CD4-positive, alpha-beta T cell treated with Interleukin-10 for 1 hour (primary cell): ENCODE data around the gene MACROD2.

Experiments used
- DNase-seq: peaks from one replicate; pipeline ENCODE4 v3.0.0-alpha.2; 2020

Gene MACROD2

DNA sequence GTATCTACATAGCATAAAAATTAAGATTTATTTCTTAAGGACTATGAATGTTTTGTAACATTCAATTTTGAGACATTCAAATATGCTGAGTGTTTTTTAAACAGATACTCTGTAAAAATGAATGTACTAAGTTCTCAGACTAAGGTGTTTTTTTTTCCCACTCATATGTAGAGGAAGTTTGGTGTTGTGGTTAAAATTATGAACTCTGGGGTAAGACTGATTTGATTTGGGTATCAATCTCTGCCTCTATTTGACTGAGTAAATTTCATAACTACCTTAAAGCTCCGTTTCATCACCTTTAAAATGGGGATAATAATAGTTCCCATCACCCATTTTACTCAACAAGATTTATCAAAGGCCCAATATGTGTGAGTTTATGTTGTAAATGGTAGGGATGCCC lies 728.7 kb downstream of the MACROD2 start:
- DNase-seq: no peak

DNA sequence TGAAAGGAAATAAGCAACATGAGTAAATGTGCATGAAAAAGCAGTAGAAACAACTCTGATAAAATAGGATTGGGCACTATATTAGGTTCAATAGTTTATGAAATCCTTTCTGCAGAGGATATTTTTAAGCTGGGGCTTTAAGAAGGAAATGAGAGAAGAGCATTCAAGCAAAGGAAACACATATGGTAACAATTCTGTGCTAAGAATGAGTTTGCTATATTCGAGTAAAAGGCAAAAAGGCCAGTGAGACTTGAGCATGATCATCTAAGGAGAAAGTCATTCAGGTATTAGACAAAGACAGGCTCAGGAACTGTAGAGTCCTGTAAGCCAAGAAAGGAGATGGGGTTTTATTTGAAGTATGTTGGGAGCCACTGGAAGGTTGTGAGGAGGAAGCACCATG lies 729.2 kb downstream of the MACROD2 start:
- no peak for DNase-seq

DNA sequence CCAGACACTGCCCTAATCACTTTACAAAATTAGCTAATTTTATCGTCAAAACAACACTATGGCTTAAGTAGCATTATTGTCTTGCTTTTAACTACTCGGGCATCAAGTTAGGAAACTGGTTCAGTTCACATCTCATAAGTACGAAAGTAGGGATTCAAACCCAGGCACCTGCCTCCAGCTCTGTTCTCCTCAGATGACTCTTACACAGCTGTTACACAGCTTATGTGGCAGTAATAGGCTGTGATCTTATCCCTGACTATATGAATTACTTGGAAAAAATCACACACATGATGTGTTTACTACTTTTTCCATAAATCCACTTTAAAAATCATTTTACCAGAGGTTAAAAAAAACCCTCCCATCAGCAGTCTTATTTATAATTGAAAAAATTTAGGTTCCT lies 731.3 kb downstream of the MACROD2 start:
- DNase-seq: no peak

DNA sequence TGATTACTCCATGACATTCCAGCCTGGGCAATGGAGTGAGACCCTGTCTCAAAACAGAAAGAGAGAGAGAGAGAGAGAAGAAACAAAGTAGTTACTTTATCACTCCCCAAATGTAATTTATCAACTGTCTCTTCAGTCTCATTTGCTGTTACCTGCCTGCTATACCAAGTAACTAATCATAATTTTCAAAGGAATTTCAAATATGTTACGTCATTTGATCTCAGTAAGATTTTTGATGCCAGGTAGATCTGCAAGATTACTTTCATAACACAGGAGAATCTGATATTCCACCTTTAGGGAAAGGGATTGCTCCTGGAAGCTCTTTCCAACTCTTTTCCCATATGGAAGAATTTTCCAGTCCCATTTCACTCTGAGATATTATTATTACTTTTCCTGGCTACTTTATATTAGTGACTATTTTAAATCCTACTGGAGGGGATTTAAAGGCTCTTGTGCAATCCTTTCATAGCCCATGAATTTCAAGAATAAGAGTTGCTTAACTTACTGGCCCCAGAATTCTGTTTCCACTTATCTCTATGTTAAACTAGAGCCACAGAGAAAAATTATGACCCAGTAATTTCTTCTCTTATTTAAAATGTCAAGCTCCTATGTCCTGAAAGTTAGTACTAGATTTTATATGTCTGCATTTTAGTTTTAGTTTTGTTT lies 732.3 kb downstream of the MACROD2 start:
- DNase-seq: no peak

DNA sequence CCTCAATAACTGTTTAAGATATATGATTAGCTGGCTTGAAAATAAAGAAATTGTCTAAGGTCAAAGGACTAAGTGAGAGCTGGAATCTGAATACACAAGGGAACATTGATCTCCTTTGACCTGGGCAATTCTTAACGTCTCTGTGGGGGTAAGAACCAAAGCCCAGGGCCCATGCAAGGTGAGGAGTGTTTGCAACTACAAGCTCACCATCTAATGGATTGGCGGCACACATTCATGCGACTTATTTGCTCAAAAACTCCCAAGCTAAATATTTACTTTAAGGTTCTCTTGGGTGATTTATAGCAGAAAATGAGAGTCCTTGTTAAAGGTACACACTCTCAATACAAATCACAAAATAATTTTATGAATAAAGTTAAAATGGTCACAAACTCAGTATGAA lies 734.1 kb downstream of the MACROD2 start:
- DNase-seq: no peak

DNA sequence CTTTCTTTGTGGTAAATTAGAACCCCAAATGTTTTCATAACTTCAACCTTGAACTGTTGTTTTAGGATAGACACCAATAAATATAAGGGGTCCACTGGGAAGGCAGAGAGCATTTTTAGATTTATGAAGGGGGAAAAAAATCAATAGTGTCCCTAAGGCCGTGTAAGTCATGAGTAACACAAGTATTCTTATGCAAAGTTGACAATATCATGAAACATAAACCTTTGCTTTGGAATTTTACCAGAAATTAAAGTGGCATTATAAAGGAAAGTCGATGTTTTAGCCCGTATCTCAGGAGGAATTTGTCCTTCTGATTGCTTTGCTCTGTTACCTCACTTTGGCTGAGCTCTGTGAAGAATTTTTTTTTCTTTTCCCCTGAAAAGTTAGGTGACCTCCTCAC lies 737.0 kb downstream of the MACROD2 start:
- DNase-seq: no peak

DNA sequence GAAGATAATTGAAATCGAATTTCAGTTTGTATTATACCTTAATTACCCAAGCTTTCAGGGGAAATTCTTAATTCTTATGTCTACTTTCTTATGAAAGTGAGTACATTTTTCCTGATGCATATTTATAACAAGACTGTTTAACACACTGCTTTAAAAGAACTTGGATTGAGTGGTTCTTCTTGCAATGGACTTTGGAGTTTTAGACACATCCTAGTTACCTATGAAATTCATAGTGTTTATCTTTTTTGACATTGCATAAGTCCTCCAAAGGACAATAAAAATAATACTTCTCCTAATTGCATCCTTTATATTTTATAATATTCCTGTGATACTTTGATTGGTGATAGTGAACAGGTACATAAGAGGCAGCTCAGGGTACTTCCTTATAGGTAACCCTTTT lies 737.7 kb downstream of the MACROD2 start:
- no peak for DNase-seq

DNA sequence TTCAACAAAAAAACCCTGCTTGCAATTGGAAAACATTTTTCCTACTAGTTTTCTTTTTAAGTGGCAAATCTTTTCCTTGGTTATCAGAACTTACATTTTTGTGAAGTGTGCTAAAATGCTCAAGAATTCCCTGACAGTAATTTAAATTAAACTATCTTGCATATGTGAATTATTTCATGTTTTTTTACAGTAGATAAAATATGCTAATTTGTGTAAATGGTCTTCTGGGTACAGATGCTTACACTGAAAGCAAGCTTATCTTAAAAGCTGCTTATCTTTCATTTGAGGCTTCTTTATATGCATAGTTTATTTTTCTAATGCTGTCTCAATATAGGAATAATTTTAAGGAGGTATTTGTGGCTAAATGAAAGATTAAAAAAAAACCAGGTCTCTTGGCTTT lies 745.1 kb downstream of the MACROD2 start:
- no peak for DNase-seq

DNA sequence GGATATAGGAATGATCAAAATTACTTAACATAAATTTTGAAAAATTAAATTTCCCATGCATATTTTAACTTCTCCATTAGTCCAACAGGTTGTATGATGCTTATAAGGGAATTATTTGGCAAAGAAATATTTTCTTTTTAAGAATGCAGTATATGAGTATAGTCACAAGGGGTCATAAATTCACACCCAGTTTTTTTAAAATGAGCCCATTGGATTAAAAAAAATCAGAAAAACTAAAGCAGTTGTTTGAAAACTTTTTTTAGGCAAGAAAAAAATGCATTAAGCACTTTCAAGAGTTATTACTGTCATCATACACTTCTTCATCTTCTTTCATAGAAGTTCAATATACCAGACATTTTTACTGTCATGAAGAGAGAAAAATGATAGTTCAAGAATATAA lies 746.3 kb downstream of the MACROD2 start:
- no peak for DNase-seq

DNA sequence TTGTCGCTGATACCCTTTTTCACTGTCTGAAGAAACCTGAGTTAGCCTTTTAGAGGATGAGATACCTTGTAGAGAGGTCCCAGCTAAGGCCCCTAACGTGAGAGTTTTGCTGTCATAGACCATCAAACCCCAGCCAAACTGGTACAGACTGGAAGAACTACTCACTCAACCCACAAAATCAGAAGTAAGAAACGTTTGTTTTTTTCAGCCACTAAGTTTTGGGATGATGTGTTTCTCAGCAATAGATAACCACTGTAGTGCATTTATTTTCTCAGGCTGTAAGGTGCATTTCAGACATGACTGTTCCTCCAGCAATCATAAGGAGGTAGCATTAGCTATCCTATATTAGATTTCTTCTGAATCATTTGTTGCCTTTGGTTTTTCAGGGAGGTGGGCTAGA lies 749.4 kb downstream of the MACROD2 start:
- no peak for DNase-seq

DNA sequence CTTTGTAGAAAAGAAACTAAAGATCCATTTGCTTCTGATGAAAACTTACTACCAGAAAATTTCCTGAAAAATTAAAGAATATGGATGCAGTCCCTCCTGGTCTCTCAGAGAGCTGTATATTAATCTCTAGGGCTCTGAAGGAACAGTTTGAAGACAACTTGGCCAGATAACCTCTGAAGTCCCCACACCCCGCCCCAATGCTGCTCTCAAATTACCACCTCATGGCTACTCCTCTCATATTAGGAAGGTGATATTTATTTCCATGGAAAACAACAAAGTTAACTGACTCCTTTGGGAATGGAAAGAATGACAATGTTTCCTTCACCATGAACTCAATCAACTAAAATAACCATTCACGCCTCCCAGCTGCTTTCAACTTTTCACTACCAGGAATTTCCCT lies 750.5 kb downstream of the MACROD2 start:
- no peak for DNase-seq

DNA sequence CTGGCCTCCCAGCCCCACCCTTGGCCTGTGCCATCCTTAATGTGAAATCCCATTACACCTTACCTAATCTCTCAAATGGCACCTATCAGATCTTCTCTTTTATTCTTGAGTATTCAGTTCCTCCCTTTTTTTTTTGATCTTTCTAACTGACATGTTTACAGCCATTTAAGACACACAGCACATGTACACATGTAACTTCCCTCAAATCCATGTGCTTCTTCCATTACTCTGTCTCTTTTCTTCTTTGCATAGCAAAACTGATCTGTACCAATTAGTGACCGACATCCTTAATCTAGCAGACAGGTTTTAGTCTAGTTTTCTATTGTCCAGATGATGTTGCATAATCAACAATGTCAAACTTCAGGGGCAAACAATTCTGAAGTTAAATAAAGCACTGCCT lies 755.9 kb downstream of the MACROD2 start:
- no peak for DNase-seq

DNA sequence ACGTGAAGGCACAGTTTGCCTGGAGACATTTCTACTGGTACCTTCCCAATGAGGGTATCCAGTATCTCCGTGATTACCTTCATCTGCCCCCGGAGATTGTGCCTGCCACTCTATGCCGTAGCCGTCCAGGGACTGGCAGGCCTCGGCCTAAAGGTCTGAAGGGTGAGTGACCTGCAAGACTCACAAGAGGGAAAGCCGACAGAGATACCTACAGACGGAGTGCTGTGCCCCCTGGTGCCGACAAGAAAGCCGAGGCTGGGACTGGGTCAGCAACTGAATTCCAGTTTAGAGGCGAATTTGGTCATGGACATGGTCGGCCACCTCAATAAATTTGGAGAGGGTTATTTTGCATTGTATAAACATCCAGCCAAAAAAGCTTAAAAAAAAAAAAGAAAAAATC lies 762.4 kb downstream of the MACROD2 start:
- no peak for DNase-seq

DNA sequence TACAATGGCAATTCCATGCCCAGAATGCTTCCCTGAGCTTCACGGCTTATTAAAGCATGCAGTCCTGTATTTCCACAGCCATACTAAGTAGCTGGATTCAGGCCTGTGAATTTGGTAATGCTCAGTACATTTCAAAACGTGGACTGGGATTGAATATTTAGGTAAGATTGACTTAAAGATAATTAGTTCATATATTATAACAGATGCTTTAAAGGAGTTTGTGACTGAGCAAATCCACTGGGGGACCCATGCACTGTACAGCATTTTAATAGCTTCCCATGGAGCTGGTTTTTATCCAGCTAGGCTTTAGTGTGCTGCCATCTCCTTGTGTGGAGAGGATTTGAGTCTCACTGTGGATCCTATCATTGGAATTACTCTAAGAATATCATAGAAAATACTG lies 763.0 kb downstream of the MACROD2 start:
- no peak for DNase-seq

DNA sequence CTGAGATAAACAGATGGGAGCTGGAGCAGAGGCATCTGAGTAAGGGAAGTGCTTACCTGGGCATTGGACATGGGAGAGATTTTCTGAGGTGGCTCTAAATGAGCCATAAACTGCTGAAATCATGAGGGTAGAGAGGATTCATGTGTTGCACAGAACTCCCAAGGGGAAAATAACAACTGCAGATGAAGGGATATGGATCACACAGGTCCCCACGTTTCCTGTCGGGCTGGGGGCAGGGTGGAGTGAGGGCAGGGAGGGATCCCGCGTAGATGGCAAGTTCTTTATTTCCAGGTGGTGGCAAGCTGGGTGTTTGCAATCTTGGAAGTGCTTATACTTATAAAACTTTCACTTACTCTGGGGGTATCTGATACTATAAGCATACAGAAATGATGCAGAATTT lies 764.7 kb downstream of the MACROD2 start:
- no peak for DNase-seq

DNA sequence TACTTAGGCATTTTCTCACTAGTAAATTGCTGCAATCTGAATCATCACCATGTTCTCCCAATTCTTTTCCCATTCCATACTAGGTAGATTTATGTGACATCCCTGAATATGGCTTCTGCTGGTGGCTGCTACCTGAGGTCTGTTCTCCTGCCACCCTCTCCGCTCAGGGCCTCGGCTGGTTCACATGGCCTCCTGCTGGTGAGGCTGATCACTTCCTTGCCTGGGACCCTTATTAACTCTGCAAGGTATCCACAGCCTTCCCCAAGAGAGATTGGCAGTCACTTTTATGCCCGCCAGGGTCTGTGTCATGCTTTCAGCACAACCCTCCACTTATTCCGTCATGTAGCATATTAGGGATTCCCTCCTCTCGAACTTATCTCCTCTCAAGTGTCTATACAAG lies 766.6 kb downstream of the MACROD2 start:
- DNase-seq: no peak

DNA sequence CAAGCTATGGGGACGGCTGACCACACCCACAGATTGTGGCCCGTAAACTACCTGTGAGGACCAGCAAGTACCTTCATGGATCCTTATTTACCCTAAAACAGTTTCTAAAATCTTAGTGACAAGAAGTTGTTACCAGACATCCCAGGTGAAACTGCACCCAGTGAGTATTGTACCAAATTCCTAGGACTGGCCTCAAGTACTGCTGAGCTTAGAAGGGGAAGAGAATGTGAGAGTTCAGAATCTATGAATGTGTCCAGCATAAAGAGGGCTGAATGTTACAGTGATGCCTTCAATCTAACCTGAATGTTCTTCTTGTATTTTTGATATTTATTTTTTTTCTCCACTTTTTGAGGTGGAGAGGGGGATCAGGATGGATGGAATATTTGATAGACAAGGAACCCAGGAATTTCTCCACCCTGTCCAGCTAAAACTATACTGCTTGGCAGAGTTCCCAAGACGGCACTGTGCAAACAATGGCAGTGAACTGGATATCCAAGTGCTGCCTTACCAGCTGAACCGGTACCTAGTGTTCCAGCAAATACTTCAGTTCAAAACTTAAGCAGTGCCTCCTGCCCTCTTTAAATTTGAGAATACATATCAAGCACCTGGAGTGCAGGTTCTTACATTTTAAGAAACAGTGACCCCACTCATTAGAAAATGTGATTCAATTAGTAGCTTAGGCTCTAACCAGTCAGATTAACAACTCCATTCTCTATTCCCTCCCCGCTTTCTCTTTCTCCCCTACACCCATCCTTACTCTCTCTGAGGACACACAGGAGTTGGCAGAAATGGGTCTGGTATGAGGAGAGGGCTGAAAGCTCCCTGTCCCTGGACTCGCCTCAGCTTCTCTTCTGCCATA lies 769.4 kb downstream of the MACROD2 start:
- DNase-seq: no peak

DNA sequence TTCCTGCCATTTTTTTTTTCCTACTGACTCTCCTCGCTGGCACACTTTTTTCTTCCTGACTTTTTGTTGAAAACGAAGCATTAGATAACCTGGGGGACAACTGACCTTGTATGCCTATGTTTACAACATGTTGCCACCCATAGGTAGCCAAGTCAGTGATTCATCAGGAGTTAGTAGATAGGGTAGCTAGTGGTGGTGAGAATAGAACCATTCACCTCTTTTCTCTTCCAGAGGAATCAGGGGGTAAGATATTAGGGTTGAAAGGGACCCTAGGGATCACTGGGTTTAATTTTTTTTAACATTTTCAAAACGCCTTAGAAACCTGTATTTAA lies 770.0 kb downstream of the MACROD2 start:
- no peak for DNase-seq

DNA sequence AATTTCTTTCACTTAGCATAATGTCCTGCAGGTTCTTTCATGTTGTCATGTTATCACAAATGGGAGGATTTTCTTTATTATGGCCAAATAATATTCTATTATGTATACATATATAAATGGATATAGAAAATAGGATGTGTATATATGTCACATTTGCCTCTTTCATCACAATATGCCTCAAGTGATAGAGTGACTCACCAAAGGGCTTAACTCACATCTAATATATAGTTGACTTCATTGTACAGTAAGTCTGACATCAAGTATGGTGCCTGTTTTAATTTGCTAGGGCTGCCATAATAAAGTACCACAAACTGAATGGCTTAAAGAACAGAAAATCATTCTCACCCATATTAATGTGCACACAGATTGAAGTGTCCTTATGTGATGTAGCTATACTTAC lies 778.2 kb downstream of the MACROD2 start:
- no peak for DNase-seq

DNA sequence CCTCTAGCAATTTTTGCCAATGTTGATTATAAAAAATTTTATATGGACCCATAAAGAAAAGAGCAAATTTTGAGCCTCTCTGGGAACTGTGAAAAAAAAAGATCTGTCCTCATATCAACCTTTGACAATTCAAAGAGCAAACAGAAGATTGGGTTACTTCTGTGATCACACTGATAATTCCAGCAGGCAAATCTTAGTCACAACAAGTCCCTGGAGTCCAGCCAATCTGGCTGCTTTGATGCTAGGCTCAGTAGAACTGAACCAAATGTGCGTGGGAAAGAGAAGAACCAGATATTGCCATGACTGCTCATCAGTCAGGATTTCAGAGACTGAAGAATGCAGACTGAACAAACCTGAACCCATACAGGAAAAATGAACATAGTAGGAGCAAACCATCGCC lies 780.5 kb downstream of the MACROD2 start:
- DNase-seq: no peak

DNA sequence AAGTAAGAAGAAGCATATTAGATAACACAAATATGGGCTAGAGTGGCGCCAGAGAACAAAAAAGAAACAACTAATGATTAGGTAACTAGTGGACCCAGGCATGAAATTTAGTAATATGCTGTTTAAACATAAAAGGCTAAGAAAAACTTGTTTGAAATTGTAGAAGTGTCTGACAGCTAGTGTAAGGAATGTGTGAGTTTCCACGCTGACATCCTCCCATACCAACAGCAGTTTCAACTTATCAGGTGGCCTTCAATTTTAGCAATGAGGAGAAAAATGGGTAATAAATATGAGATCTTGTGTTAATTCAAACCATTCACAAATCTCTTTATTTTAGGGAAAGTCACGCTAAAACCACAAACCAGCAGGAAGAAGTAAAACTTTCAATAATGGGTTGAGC lies 782.3 kb downstream of the MACROD2 start:
- no peak for DNase-seq

DNA sequence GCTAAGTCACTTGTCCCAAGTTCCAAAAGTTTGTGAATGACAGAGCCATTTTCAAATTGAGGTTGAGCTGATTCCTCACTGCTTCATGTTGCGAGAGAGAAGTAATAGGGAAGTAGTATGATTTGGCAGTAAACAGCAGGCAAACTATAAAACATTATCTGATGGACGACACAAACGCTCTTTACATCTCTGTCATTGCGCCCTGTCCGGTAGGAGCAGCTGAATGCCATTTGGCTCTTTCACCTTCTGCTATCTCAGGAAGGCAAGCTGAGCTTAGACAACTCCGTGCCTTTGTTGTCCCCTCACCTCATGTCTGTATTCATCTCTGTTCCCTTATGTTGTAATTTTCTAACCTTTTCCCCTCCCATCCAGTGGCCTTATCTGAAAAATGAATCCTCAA lies 782.8 kb downstream of the MACROD2 start:
- DNase-seq: no peak

DNA sequence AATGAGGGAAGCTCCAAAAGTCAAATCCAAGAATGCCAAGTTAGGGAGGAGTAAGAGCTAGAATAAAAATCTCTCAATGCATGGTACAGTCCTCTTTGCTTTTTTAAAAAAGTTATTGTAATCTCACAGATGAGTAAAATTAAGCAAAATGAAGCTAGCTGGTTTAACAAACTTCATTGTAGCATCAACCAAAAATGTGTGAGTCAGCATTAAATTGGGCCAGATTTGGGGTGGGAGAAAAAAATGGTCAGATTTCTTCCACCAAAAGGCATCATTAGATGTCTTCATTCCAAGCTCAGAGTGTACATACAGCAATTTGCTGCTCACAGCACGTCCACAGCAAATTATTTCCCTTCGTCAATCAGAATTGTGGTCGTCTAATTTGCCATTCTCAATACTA lies 783.6 kb downstream of the MACROD2 start:
- no peak for DNase-seq

DNA sequence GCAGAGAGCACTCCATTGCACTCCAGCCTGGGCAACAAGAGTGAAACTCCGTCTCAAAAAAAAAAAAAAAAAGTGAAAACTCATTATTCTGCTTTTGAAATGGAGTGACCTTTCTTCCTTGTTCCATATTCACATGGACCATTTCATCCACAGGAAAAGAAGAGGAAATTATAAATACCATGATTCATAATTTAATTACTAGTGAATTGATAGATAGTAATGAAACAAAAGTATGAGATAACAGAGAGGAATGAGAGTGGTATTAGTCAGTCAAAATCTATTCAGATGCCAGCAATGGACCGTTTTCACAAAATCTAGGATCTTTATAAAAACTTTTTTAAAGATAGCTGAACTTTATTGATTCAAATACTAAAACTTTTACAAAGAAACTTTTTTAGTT lies 785.2 kb downstream of the MACROD2 start:
- DNase-seq: no peak

DNA sequence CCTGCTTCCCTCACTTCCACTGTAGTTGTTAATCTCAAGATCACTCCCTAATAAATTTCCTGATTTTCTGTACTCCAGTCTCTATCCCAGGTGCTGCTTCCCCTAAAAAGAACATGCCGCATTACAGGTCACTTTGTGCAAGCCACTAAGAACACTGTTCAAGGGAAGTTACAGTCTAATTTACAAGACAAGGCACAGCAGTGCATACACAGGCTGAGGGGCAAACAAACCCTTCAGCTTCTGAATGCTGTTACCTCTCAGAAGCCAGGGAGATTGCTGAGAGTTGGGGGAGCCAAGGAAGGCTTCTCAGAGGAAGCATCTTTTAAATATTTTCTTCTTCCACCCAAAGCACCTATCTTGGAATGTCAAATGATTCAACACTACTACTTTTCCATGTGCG lies 787.4 kb downstream of the MACROD2 start:
- no peak for DNase-seq
